A549 treated with GW870086 at 1 μM for 4 hours (cell line): Measurements from ENCODE around the gene CLDND2. TPM values are rescaled to one million over a fixed set of nuclear protein-coding genes. Genes with fewer than 3 reads are reported as not detected.

Experiments used
- total RNA-seq: library from RNA; stranded (reverse); fragments of 200-300 nt; extraction: Qiagen RNA extraction; gene quantifications from 5 replicates; pipeline ENCODE4 v1.2.3, GENCODE V29; 2022; ENCODE audit warnings: low read depth

Gene CLDND2
- total RNA-seq: 5.1 to 14.5 TPM (median 12.4 TPM) in 5 replicates

GRCh38 chr19:51368366-51369282 is at the start of gene CLDND2:
Gene CLDND2, minus strand, starts transcription at chr19:51369003. Its CDS starts 426 bp downstream, at chr19:51368577.

GRCh38 chr19:51417107-51417809 is 48.5 kb upstream of the CLDND2 start, which contains the start of gene SIGLEC10:
Gene SIGLEC10, minus strand, starts transcription at chr19:51417642. Its CDS starts 61 bp downstream, at chr19:51417581.

GRCh38 chr19:51387924-51388389 is 19.2 kb upstream of the CLDND2 start, which contains the start of gene LIM2:
Gene LIM2, minus strand, starts transcription at chr19:51387974. Its CDS starts 531 bp downstream, at chr19:51387443.

GRCh38 chr19:51372649-51373504 is 4.1 kb upstream of the CLDND2 start, which contains the start of gene NKG7:
Gene NKG7, minus strand, starts transcription at chr19:51372654. Its CDS starts 119 bp downstream, at chr19:51372535.

GRCh38 chr19:51365965-51366388 is 2.8 kb downstream of the CLDND2 start, which contains the start of gene ETFB:
Gene ETFB, minus strand, starts transcription at chr19:51366388. Its CDS starts 62 bp downstream, at chr19:51366326.

GRCh38 chr19:51341976-51342580 is 26.7 kb downstream of the CLDND2 start, which contains the start of gene VSIG10L:
Gene VSIG10L, minus strand, starts transcription at chr19:51342139. Its CDS starts 15 bp downstream, at chr19:51342124.

Other genes with a start within 250 kb of the CLDND2 start
- gene SIGLEC9, start 244.1 kb downstream of the CLDND2 start, total RNA-seq: 0.06 to 0.08 TPM in 2 of 5 replicates, not detected in the others
- not detected in 5 replicates for gene SIGLEC7, start 226.7 kb downstream of the CLDND2 start, total RNA-seq
- not detected in 5 replicates for gene CD33, start 143.9 kb downstream of the CLDND2 start, total RNA-seq
- not detected in 5 replicates for gene SIGLECL1, start 117.9 kb downstream of the CLDND2 start, total RNA-seq
- 0.06 to 0.08 TPM (median 0.06 TPM) in 3 of 5 replicates, not detected in the others for gene IGLON5, start 57.4 kb downstream of the CLDND2 start, total RNA-seq
- gene VSIG10L, start 26.9 kb downstream of the CLDND2 start, total RNA-seq: 10.7 to 14.9 TPM (median 14.4 TPM) in 5 replicates
- gene ETFB, start 2.6 kb downstream of the CLDND2 start, total RNA-seq: 234 to 272 TPM (median 249 TPM) in 5 replicates
- gene NKG7, start 3.7 kb upstream of the CLDND2 start, total RNA-seq: not detected in 5 replicates
- not detected in 5 replicates for gene LIM2, start 19.0 kb upstream of the CLDND2 start, total RNA-seq
- not detected in 5 replicates for gene C19orf84, start 21.6 kb upstream of the CLDND2 start, total RNA-seq
- 0.08 TPM in 1 of 5 replicates, not detected in the others for gene SIGLEC10, start 48.6 kb upstream of the CLDND2 start, total RNA-seq
- gene SIGLEC8, start 89.5 kb upstream of the CLDND2 start, total RNA-seq: not detected in 5 replicates
- gene CEACAM18, start 109.5 kb upstream of the CLDND2 start, total RNA-seq: not detected in 5 replicates
- not detected in 5 replicates for gene SIGLEC12, start 132.8 kb upstream of the CLDND2 start, total RNA-seq
- gene SIGLEC6, start 162.7 kb upstream of the CLDND2 start, total RNA-seq: not detected in 5 replicates
- gene ZNF175, start 202.3 kb upstream of the CLDND2 start, total RNA-seq: 2.8 to 5.1 TPM (median 4.3 TPM) in 5 replicates